Activated CD8-positive, alpha-beta T cell treated with anti-CD3 and anti-CD28 coated beads for 36 hours (primary cell): Measurements from ENCODE around the gene CAMK1D. TPM values are rescaled to one million over a fixed set of nuclear protein-coding genes. Genes with fewer than 3 reads are reported as not detected.

ENCODE experiments used
- ATAC-seq: fragments of 200-7000 bp; cut with Tn5 transposase; one replicate; pipeline ENCODE4 v1.10.0; 2021; ENCODE audit warnings: mild to moderate bottlenecking, moderate library complexity
- CTCF ChIA-PET: fragments of 350-600 bp; sonication (Branson Sonifier 250); formaldehyde crosslinking; loops from one replicate; lab custom pipeline; 2021; ENCODE audit warnings: antibody characterized with exemption; lab: Charles Lee
- POLR2A ChIA-PET: fragments of 350-600 bp; sonication (Branson Sonifier 250); formaldehyde crosslinking; loops from one replicate; lab custom pipeline; 2021; ENCODE audit warnings: antibody characterized with exemption; lab: Charles Lee
- DNase-seq: peaks from one replicate; pipeline ENCODE4 v3.0.0-alpha.2; 2020
- H3K27ac Mint-ChIP-seq: one replicate; pipeline ENCODE4 v1.8.0; 2021; ENCODE audit warnings: mild to moderate bottlenecking, mixed read lengths
- H3K27me3 Mint-ChIP-seq: one replicate; pipeline ENCODE4 v1.8.0; 2021; ENCODE audit warnings: mixed read lengths
- H3K36me3 Mint-ChIP-seq: one replicate; pipeline ENCODE4 v1.8.0; 2021; ENCODE audit warnings: low read depth, mixed read lengths
- H3K4me1 Mint-ChIP-seq: one replicate; pipeline ENCODE4 v1.8.0; 2021; ENCODE audit warnings: low read depth, mixed read lengths
- H3K4me3 Mint-ChIP-seq: one replicate; pipeline ENCODE4 v1.8.0; 2021; ENCODE audit warnings: mild to moderate bottlenecking, moderate library complexity, mixed read lengths
- H3K9me3 Mint-ChIP-seq: one replicate; pipeline ENCODE4 v1.8.0; 2021; ENCODE audit warnings: mixed read lengths
- intact Hi-C: fragments of 100-400 bp; cut with micrococcal nuclease; formaldehyde crosslinking; loops from one replicate; pipeline ENCODE4 v1.10.0; 2022
- total RNA-seq, 2 experiments: library from RNA; stranded (reverse); gene quantifications; one replicate each; pipeline ENCODE4 v1.2.3, GENCODE V29; 2021
- TF ChIP-seq, protein P1 (sequence below): fragments of 200-600 bp; IDR thresholded peaks from one replicate; pipeline ENCODE4 v1.8.0; 2022; ENCODE audit warnings: antibody characterized with exemption, mild to moderate bottlenecking

The CAMK1D gene
- total RNA-seq, 2 experiments from 2014 or later: 13.8 TPM

GRCh38 chr10:12833451-12833850, 484.1 kb downstream of the CAMK1D start:
- intact Hi-C loops: no loop called here
- DNase-seq (no peak), ATAC-seq (no peak)
- H3K4me3 Mint-ChIP-seq: no peak overlapping the region
- H3K27me3 Mint-ChIP-seq: no peaks in the 10 kb centered on the region
- TF ChIP-seq, protein P1, sequence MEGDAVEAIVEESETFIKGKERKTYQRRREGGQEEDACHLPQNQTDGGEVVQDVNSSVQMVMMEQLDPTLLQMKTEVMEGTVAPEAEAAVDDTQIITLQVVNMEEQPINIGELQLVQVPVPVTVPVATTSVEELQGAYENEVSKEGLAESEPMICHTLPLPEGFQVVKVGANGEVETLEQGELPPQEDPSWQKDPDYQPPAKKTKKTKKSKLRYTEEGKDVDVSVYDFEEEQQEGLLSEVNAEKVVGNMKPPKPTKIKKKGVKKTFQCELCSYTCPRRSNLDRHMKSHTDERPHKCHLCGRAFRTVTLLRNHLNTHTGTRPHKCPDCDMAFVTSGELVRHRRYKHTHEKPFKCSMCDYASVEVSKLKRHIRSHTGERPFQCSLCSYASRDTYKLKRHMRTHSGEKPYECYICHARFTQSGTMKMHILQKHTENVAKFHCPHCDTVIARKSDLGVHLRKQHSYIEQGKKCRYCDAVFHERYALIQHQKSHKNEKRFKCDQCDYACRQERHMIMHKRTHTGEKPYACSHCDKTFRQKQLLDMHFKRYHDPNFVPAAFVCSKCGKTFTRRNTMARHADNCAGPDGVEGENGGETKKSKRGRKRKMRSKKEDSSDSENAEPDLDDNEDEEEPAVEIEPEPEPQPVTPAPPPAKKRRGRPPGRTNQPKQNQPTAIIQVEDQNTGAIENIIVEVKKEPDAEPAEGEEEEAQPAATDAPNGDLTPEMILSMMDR: no peak
- POLR2A ChIA-PET: no interaction called here
- H3K36me3 Mint-ChIP-seq: peaks cover 2% of the 10 kb centered on the region
- no peaks in the 10 kb centered on the region for H3K9me3 Mint-ChIP-seq
- H3K27ac Mint-ChIP-seq: no peak overlapping the region
- CTCF ChIA-PET: no interaction called here
- H3K4me1 Mint-ChIP-seq: no peaks in the 10 kb centered on the region

- H3K36me3 Mint-ChIP-seq: no peaks in the 10 kb centered on the region
- no peaks in the 10 kb centered on the region for H3K4me1 Mint-ChIP-seq
- TF ChIP-seq, protein P1: no peak
- ATAC-seq: no peak
- no peak for DNase-seq
- ChIA-PET CTCF (interaction anchor here (1.8 kb wide), 1 partner anchor 14 kb away, joined by 3 read pairs; no protein-coding TSS in a partner anchor), POLR2A (interaction anchor here (0.6 kb wide), 1 partner anchor 24 kb away, joined by 3 read pairs; no protein-coding TSS in a partner anchor)
- no peak overlapping the region for H3K4me3 Mint-ChIP-seq
- H3K27ac Mint-ChIP-seq: no peak overlapping the region
- intact Hi-C loops: no loop called here
- H3K27me3 Mint-ChIP-seq: no peaks in the 10 kb centered on the region
- H3K9me3 Mint-ChIP-seq: no peaks in the 10 kb centered on the region
Measured at GRCh38 chr10:12834116-12834665, 484.8 kb downstream of the CAMK1D start.

DNA sequence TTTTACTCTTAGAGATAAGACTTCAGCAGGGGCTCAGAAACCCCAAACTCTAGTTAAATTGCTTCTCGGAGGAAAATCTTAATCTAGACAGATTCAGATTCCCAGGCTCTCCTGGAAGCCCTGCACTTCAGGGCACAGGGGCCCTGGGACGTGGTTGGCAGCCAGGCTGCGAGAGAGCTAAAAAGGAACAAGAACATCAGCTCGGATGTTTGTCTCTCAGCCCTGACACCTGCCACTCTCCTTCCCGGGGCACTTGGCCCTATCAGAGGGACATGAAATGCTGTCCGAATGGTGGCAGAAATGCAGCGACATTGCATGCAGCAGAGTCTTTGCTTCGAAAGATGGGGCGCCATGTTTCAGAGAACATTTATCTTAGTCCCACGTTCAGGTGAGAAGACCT, 485.4 kb downstream of the CAMK1D start:
- H3K9me3 Mint-ChIP-seq: no peaks in the 10 kb centered on the region
- H3K4me3 Mint-ChIP-seq: no peak overlapping the region
- ATAC-seq: no peak
- TF ChIP-seq, protein P1: no peak
- ChIA-PET POLR2A (interaction anchor here (1.2 kb wide), 1 partner anchor 9 kb away, joined by 3 read pairs; no protein-coding TSS in a partner anchor), CTCF (interaction anchor here (1.8 kb wide), 1 partner anchor 13 kb away, joined by 3 read pairs; no protein-coding TSS in a partner anchor)
- no peaks in the 10 kb centered on the region for H3K4me1 Mint-ChIP-seq
- no peak overlapping the region for H3K27ac Mint-ChIP-seq
- intact Hi-C loops: no loop called here
- H3K36me3 Mint-ChIP-seq: no peaks in the 10 kb centered on the region
- H3K27me3 Mint-ChIP-seq: no peaks in the 10 kb centered on the region
- no peak for DNase-seq

GRCh38 chr10:12835709-12836108, 486.4 kb downstream of the CAMK1D start:
- Mint-ChIP-seq H3K36me3 (no peaks in the 10 kb centered on the region), H3K4me3 (no peak overlapping the region), H3K27me3 (no peaks in the 10 kb centered on the region), H3K27ac (no peak overlapping the region), H3K4me1 (no peaks in the 10 kb centered on the region), H3K9me3 (no peaks in the 10 kb centered on the region)
- DNase-seq: no peak
- intact Hi-C loops: no loop called here
- no peak for ATAC-seq
- ChIA-PET POLR2A (interaction anchor here (1.2 kb wide), 1 partner anchor 10 kb away, joined by 3 read pairs; no protein-coding TSS in a partner anchor), CTCF (no interaction called here)
- TF ChIP-seq, protein P1: no peak

DNA sequence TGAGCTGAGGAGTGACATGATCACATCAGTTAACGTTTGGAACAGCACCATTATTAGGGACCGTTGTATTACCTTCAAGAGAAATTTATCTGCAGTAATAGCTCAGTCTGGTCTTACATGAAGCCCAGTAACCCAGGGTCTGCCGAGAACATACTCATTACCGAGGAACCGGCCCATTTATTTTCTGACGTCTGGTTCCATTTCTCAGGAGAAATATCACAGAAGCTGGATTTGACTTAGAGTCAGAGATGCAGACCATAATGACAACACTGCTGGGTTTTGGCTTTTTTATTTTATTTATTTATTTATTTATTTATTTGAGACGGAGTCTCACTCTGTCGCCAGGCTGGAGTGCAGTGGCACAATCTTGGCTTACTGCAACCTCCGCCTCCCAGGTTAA, 489.0 kb downstream of the CAMK1D start:
- POLR2A ChIA-PET: no interaction called here

More for the DNA sequence above, 489.0 kb downstream of the CAMK1D start:
- H3K4me3 Mint-ChIP-seq: no peak overlapping the region
- DNase-seq: no peak
- ATAC-seq: no peak
- CTCF ChIA-PET: interaction anchor here (0.9 kb wide), 1 partner anchor 46 kb away, joined by 3 read pairs; no protein-coding TSS in a partner anchor
- no peak overlapping the region for H3K27ac Mint-ChIP-seq
- H3K4me1 Mint-ChIP-seq: no peaks in the 10 kb centered on the region
- H3K27me3 Mint-ChIP-seq: no peaks in the 10 kb centered on the region
- TF ChIP-seq, protein P1: no peak
- H3K36me3 Mint-ChIP-seq: no peaks in the 10 kb centered on the region
- no peaks in the 10 kb centered on the region for H3K9me3 Mint-ChIP-seq
- intact Hi-C loops: no loop called here
